Left forelimb (tissue), 1 donor: ENCODE measurements around the gene CFAP52.
"Not testable (repeated sequence)": the region's sequence is repeated elsewhere in the genome, so short reads cannot be mapped to it uniquely, and the experiment has no call there.

Experiments
- DNase-seq: peaks from one replicate; pipeline ENCODE4 v3.0.0-alpha.2; 2018; ENCODE audit warnings: low spot score

The CFAP52 gene

DNA sequence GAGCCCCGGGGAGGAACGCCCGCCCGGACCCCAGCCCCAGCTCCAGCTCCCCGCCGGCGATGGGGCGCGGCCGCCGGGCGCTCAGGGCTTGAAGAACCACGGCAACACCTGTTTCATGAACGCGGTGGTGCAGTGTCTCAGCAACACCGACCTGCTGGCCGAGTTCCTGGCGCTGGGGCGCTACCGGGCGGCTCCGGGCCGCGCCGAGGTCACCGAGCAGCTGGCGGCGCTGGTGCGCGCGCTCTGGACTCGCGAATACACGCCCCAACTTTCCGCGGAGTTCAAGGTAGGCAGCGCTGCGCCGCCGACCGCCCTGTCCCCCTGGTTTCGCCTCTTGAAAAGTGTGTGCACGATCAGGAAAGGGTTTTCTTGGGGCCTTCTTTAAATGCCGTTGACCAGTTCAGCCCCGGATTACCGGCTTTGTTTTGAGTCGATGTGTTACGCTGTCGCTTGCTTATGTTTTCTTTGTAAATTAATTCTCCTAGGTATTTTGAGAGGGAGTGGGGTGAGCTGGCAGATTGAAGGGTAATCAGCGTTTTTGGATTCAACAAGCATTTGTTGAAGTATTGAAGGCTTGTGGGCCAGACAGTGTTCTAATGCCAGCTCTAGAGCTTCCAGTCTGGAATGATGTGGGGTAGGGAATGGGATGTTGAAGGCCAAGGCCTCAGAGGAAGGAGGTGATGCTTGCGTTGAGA is 69.6 kb downstream of the CFAP52 start:
- no peak for DNase-seq

DNA sequence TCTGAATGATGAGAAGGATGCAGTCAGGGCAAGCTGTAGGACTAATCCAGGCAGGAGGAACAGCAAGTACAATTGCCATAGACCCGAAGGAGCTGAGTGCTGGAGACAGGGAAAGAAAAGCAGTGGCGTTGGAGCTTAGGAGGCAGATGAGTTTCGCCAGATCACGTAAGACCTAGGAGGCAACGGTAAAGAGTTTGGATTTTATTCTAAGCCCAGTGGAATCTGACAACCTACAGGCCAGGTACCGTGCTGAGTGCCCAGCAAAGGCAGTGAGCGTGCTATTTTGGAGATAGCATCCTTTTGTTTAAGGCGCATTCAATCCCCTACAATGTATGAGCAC is 70.1 kb downstream of the CFAP52 start:
- DNase-seq, result no peak

- DNase-seq, result no peak
Measured at GRCh38 chr17:9647014-9647413, 70.6 kb downstream of the CFAP52 start.

GRCh38 chr17:9648521-9649110 is 72.2 kb downstream of the CFAP52 start:
- no peak for DNase-seq

GRCh38 chr17:9658593-9659211 is 82.3 kb downstream of the CFAP52 start:
- DNase-seq, result no peak

GRCh38 chr17:9661027-9661426 is 84.6 kb downstream of the CFAP52 start:
- DNase-seq, result no peak

DNA sequence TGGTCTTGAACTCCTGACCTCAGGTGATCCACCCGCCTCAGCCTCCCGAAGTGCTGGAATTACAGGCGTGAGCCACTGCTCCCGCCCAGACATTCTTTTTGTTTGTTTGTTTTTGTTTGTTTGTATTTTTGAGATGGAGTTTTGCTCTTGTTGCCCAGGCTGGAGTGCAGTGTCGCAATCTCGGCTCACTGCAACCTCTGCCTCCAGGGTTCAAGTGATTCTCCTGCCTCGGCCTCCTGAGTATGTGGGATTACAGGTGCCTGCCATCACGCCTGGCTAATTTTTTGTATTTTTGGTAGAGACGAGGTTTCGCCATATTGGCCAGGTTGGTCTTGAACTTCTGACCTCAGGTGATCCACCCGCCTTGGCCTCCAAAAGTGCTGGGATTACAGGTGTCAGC is 87.1 kb downstream of the CFAP52 start:
- DNase-seq, result not testable (repeated sequence)

- no peak for DNase-seq
Measured at GRCh38 chr17:9666461-9667050, 90.1 kb downstream of the CFAP52 start.

DNA sequence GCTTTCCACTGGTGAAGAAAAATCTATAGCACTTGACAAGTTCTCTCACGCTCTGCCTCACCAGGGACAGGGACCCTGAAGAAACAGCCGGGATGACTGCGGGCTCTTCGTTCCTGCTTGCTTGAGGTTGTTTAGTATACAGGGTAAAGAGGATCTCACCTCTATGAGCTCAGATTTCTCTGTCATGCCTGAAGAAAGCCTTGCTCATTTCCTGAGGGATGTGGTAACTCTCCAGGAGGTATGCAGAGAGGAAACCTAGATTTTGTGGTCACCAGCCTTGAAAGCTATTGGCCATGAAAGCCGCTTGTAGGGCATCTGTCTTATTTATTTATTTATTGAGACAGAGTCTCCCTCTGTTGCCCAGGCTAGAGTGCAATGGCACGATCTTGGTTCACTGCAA is 92.1 kb downstream of the CFAP52 start:
- no peak for DNase-seq

GRCh38 chr17:9669551-9670008 is 93.1 kb downstream of the CFAP52 start:
- no peak for DNase-seq

GRCh38 chr17:9670596-9670995 is 94.2 kb downstream of the CFAP52 start:
- DNase-seq, result no peak

DNA sequence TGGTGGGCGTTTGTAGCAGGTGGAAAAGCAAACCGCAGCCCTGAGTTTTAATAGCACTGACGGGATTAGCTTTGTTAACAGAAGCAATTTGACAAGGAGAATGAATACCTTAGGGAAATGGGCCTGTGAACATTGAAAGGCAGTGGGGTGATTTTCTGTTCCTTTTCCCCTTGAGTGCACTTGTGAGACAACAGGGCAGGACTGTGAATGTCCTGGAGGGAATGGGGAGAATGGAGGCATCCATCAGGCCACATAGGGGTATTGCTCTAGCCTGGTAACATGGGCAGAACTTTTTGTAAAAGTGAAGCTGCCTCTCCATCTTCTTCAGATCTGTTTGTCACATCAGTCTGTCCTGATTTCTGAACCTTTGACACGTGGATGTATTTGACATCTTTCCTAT is 95.1 kb downstream of the CFAP52 start:
- no peak for DNase-seq

DNA sequence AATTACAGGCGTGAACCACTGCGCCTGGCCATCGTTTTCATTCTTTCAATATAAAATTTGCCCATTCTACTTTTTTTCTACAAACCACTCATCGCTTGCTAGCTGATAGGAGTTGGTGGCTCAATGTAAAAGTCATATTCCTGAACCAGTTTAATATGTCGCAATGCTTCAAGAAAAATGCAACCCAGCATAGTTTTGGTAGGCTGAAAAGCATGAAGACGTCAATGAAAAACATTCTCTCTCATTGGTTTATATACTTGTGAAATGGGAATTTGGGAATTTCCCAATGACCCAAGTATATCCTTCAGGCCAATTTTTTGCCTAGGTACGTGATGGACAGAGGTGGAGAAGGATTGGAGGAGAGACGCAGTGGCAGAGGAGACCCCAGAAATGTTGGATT is 95.8 kb downstream of the CFAP52 start:
- no peak for DNase-seq

DNA sequence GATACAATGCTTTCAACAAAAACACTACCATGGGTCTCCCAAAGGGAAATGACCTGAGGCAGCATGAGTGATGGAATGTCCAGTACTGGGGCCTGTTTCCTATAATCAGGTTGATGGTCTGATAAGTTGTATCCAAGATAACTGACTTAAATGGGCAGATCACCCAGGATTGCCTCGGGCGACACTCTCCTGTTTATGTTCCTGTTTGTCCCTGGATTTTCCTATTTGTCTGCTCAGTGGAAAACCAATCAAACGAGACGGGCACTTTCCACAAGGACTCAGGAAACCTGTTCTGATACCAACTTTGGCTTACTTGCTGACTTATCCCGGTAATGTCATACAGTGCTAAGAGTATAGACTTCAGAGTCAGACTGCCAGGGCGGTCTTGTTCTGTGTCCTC is 96.2 kb downstream of the CFAP52 start:
- DNase-seq, result no peak

DNA sequence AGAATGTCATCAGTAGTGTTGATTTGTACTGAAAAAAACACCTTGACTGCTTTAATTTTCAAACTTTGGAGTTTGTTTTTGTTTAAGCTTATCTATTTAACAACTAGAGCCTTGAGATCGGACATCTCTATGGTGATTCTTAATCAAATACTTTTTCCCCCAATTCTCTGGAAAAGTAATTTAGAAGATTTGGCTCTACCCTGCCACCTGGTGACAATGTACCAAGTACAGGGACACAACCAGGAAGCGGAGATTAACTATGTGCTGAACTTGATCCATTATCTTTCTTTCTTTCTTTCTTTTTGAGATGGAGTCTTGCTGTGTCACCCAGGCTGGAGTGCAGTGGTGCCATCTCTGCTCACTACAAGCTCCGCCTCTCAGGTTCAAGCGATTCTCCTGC is 99.6 kb downstream of the CFAP52 start:
- no peak for DNase-seq

DNA sequence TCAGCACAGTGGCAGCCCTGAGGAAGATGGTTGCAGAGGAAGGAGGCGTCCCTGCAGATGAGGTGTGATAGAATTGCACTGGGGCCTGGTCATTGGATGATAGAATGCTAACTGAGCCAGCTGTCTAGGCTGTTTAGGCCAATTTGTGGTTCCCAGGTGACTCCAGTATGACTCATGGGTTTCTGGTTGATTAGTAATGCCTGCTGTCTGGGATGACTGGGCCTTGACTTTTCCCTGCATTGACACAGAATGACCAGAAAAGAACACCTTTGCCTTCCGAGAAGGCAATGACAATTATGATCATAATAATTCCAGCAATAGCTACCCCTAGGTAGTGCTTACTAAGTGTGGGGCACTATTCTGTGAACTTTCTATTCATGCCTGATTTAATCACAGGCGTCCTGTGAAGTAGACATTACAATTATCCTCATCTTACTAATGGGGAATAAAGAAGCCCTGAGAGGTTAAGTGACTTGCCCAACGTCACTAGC is 100.4 kb downstream of the CFAP52 start:
- DNase-seq, result no peak

DNA sequence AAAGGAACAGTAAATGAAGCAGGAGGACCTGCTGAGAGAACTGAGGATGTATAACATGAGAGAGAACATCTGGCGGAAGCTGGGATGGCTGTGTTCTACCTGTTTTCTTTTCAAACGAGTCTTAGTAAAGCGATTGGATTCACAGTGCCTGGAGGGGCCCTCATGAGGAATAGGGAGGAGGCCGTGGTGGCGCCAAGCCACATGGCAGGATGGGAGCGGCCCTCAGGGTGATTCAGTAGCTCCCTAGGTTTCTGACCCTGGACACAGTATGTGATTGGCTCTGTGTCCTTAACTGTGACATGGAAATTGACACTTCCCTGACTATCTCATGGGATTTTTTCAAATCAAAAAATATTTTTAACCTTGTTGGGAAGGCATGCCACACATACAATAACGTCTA is 101.0 kb downstream of the CFAP52 start:
- DNase-seq, result no peak

- DNase-seq, result no peak
Measured at GRCh38 chr17:9677896-9678295, 101.5 kb downstream of the CFAP52 start.

DNA sequence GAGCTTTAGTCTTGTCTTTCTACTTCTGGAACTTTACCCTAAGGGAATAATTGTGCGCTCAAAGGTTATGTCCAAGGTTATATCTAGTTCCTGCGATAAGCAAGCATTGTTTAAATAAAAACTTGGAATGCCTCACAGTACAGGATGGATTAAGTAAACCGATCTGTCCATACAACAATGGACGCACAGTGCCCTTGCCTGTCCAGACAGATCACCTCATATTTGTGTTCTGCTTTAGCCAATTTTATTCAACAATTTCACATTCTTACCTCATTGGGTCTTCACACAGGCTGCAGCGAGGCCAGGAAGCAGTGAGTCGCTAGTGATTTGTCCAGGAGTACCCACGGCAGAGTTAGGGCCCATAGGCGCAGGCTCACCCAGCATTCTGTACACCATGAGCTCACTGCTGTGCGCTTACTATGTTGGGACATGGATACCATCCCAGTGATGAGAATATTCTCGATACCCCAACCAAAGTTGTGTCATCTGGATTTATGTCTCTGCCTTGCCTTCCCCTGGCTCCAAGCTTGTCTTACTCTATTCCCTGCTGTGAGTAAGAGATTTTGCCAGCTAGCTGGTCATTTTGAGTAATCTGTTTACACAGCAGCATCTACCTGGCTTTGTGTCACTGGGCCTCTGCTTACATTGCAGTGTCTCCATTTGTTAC is 108.6 kb downstream of the CFAP52 start:
- no peak for DNase-seq
